GM12892 (cell line): ENCODE measurements around the gene AVPR1B.

Experiments
- POLR2A ChIP-seq: IDR thresholded peaks from 2 replicates; pipeline ENCODE4 v1.6.1; 2011; ENCODE audit warnings: low read depth, low read length, control low read depth
- POLR2AphosphoS5 ChIP-seq: IDR thresholded peaks from 2 replicates; pipeline ENCODE4 v1.6.1; 2011; ENCODE audit warnings: low read depth, low read length, control low read depth

DNA sequence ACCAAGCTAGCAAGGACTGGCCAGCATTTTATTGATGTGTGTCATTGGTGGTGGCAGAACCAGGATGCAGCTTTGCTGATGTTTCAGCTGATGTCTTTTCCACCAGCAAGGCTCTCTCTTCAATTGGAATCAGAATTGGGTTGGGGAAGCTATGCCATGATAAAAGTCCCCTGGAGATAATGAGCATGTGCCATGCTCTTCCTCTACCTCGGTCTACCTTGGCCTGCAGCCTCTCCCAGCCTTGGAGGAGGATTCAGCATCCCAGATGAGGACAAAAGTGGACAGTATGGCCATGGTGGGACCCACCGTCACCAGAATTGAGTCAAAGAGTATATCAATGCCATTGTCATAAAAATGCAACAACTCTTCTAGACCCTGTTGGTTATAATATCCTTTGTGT lies 8.6 kb downstream of the AVPR1B start:
- TF ChIP-seq POLR2AphosphoS5 (no peak), POLR2A (no peak)
